PC-3 (cell line): Measurements from ENCODE around the gene PRKAR2B. TPM values are rescaled to one million over a fixed set of nuclear protein-coding genes. Genes with fewer than 3 reads are reported as not detected.

Experiments used
- ATAC-seq: fragments of 200-7000 bp; cut with Tn5 transposase; 2 replicates; pipeline ENCODE4 v1.9.1; 2020; ENCODE audit warnings: mild to moderate bottlenecking, moderate library complexity
- BruUV-seq: library from RNA; stranded (reverse); fragments of 400-500 nt; replicated peaks from 2 replicates; lab custom pipeline; 2021; lab: Mats Ljungman, UMichigan
- CTCF ChIA-PET: fragments of 300-600 bp; sonication (Branson Sonifier 250); formaldehyde crosslinking; loops from one replicate; lab custom pipeline; 2022; ENCODE audit warnings: antibody characterized with exemption; lab: Charles Lee
- POLR2A ChIA-PET: fragments of 300-600 bp; sonication (Branson Sonifier 250); formaldehyde crosslinking; loops from one replicate; lab custom pipeline; 2022; ENCODE audit warnings: antibody characterized with exemption; ENCODE audit not compliant: unreplicated experiment; lab: Charles Lee
- DNase-seq: peaks from one replicate; pipeline ENCODE4 v3.0.0-alpha.2; 2015
- H2AFZ ChIP-seq: fragments of 300-600 bp; sonication (generic); 2 replicates; pipeline ENCODE4 v1.6.0; 2016; ENCODE audit warnings: antibody characterized with exemption, low read length
- H3F3A ChIP-seq: fragments of 300-600 bp; sonication (generic); one replicate; pipeline ENCODE4 v1.6.0; 2017; ENCODE audit warnings: antibody characterized with exemption, low read length, control low read depth, mild to moderate bottlenecking; ENCODE audit not compliant: unreplicated experiment
- H3K27ac ChIP-seq: fragments of 300-600 bp; sonication (generic); 2 replicates; pipeline ENCODE4 v1.5.1; 2016; ENCODE audit warnings: mild to moderate bottlenecking, low read length
- H3K27me3 ChIP-seq: fragments of 300-600 bp; sonication (generic); 2 replicates; pipeline ENCODE4 v1.6.1; 2016; ENCODE audit warnings: low read length, mixed read lengths
- H3K36me3 ChIP-seq: fragments of 300-600 bp; sonication (generic); 2 replicates; pipeline ENCODE4 v1.6.1; 2016; ENCODE audit warnings: low read depth, mixed run types, low read length, mixed read lengths
- H3K4me1 ChIP-seq: fragments of 300-600 bp; sonication (generic); 2 replicates; pipeline ENCODE4 v1.5.1; 2016; ENCODE audit warnings: low read length; ENCODE audit not compliant: insufficient read depth
- H3K4me2 ChIP-seq: fragments of 300-600 bp; sonication (generic); 2 replicates; pipeline ENCODE4 v1.6.0; 2016; ENCODE audit warnings: low read length
- H3K4me3 ChIP-seq: fragments of 300-600 bp; sonication (generic); 2 replicates; pipeline ENCODE4 v1.5.1; 2016; ENCODE audit warnings: mild to moderate bottlenecking, low read length, mixed read lengths
- H3K79me2 ChIP-seq: fragments of 300-600 bp; sonication (generic); 2 replicates; pipeline ENCODE4 v1.6.1; 2017; ENCODE audit warnings: low read length, mixed read lengths
- H3K9ac ChIP-seq: fragments of 300-600 bp; sonication (generic); 2 replicates; pipeline ENCODE4 v1.6.0; 2016; ENCODE audit warnings: mild to moderate bottlenecking, low read length
- H3K9me2 ChIP-seq: fragments of 300-600 bp; sonication (generic); replicated peaks from 2 replicates; pipeline ENCODE4 v1.6.1; 2016; ENCODE audit warnings: mixed run types, low read length, mixed read lengths
- H3K9me3 ChIP-seq: fragments of 300-600 bp; sonication (generic); 2 replicates; pipeline ENCODE4 v1.6.1; 2016; ENCODE audit warnings: low read length, mixed read lengths
- H4K20me1 ChIP-seq: fragments of 300-600 bp; sonication (generic); 2 replicates; pipeline ENCODE4 v1.6.1; 2016; ENCODE audit warnings: low read length, mixed read lengths
- EZH2 ChIP-seq: fragments of 300-600 bp; sonication (generic); IDR thresholded peaks from one replicate; pipeline ENCODE4 v1.6.1; 2017; ENCODE audit warnings: antibody characterized with exemption, mild to moderate bottlenecking, low read length; ENCODE audit not compliant: unreplicated experiment
- EZH2phosphoT487 ChIP-seq: fragments of 300-600 bp; sonication (generic); IDR thresholded peaks from 2 replicates; pipeline ENCODE4 v1.6.1; 2018; ENCODE audit warnings: mild to moderate bottlenecking, antibody characterized with exemption, low read length, borderline replicate concordance
- intact Hi-C: fragments of 100-400 bp; cut with micrococcal nuclease; formaldehyde crosslinking; loops from 2 replicates; pipeline ENCODE4 v1.9.0; 2023
- total RNA-seq: library from RNA; depleted of rRNA; stranded (reverse); fragments of >200 nt; gene quantifications from 2 replicates; pipeline ENCODE4 v1.2.3, GENCODE V29; 2014
- TF ChIP-seq, protein P1 (sequence below): fragments of 300-600 bp; sonication (generic); conservative IDR thresholded peaks from 2 replicates; pipeline ENCODE4 v1.5.1; 2017; ENCODE audit warnings: antibody characterized with exemption, low read depth, mild to moderate bottlenecking, low read length

The PRKAR2B gene
- total RNA-seq, 1 experiment from 2014 or later = 0.29 TPM

DNA sequence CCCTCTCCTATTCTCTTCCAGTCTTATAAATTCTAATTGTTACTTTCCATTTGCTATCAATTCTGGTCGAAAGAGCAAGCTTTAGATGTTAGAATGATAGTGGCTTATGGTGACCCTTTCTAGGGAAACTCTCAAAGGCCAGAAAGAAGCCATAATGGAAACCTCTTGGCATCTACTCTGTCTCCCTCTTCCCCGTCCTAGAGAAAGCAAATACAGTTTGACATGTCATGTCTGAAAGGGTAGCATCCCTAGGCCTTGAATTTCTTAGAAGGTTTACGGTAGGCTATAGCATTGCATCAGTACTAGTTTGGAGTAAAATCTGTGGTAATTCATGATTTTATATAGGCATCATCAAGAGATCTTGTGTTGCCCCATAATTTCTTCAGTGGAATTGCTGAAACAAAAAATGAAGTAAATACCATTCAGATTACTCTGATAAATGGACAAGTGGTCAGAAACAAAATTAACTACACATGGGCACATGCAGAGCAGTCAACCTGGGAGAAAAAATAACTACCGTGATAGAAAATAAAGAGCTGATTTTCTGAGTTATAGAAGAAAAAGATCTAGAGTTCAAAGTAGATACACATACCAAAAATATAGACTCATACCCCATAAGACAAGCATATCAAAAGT, 4.4 kb downstream of the PRKAR2B start:
- intact Hi-C loops = loop anchor here (10.0 kb wide), 1 partner anchor 254 kb away; no protein-coding TSS in a partner anchor
- Histone ChIP-seq H3K9ac (no peak overlapping the region), H3F3A (no peaks in the 10 kb centered on the region), H3K27ac (no peak overlapping the region), H3K4me3 (no peak overlapping the region), H4K20me1 (no peaks in the 10 kb centered on the region), H3K79me2 (no peaks in the 10 kb centered on the region), H3K4me1 (peaks cover 26% of the 10 kb centered on the region), H2AFZ (no peak overlapping the region), H3K36me3 (no peaks in the 10 kb centered on the region), H3K27me3 (peaks cover 46% of the 10 kb centered on the region), H3K9me3 (no peaks in the 10 kb centered on the region), H3K4me2 (no peak overlapping the region), H3K9me2 (no peaks in the 10 kb centered on the region)
- POLR2A ChIA-PET = no interaction called here
- CTCF ChIA-PET = interaction anchor here (0.6 kb wide), 1 partner anchor 88 kb away, joined by 8 read pairs; no protein-coding TSS in a partner anchor
- TF ChIP-seq, protein P1, sequence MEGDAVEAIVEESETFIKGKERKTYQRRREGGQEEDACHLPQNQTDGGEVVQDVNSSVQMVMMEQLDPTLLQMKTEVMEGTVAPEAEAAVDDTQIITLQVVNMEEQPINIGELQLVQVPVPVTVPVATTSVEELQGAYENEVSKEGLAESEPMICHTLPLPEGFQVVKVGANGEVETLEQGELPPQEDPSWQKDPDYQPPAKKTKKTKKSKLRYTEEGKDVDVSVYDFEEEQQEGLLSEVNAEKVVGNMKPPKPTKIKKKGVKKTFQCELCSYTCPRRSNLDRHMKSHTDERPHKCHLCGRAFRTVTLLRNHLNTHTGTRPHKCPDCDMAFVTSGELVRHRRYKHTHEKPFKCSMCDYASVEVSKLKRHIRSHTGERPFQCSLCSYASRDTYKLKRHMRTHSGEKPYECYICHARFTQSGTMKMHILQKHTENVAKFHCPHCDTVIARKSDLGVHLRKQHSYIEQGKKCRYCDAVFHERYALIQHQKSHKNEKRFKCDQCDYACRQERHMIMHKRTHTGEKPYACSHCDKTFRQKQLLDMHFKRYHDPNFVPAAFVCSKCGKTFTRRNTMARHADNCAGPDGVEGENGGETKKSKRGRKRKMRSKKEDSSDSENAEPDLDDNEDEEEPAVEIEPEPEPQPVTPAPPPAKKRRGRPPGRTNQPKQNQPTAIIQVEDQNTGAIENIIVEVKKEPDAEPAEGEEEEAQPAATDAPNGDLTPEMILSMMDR = no peak
- no peak for TF ChIP-seq EZH2phosphoT487
- TF ChIP-seq EZH2 = no peak
- DNase-seq = no peak
- no TSS peak for BruUV-seq
- ATAC-seq = no peak

DNA sequence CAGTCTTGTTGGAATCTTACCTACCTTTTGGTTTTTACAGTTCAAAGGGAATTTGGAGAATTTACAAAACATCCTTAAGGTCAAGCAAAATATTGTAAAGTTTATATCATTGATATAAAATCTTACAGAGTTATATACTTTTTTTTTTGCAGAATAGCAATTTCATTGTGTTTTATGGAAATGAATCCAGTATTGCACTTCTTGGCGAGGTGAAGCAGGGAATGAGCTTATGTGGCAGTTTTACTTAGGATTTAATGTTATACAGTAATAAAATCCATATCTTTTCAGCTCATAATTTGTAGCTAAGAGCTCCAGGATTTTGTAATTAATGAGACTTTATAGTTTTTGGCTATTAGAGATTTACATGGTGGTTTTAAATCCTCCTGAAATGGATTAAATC, 5.0 kb downstream of the PRKAR2B start:
- POLR2A ChIA-PET = no interaction called here
- Histone ChIP-seq H2AFZ (no peak overlapping the region), H3K4me2 (no peak overlapping the region), H3K36me3 (no peaks in the 10 kb centered on the region), H3K9me3 (no peaks in the 10 kb centered on the region), H3K4me3 (no peak overlapping the region), H3K27ac (no peak overlapping the region), H3F3A (no peaks in the 10 kb centered on the region), H3K4me1 (peaks cover 26% of the 10 kb centered on the region), H3K79me2 (no peaks in the 10 kb centered on the region), H3K9me2 (no peaks in the 10 kb centered on the region), H3K27me3 (peaks cover 42% of the 10 kb centered on the region), H4K20me1 (no peaks in the 10 kb centered on the region), H3K9ac (no peak overlapping the region)
- intact Hi-C loops = loop anchor here (10.0 kb wide), 1 partner anchor 255 kb away; no protein-coding TSS in a partner anchor
- CTCF ChIA-PET = interaction anchor here (0.5 to 0.6 kb wide), 2 partner anchors 102 to 481 kb away, joined by 6 to 11 read pairs; no protein-coding TSS in a partner anchor
- ATAC-seq = no peak
- BruUV-seq = no TSS peak
- TF ChIP-seq EZH2phosphoT487 = no peak
- no peak for TF ChIP-seq EZH2
- TF ChIP-seq, protein P1 = no peak
- DNase-seq = no peak

DNA sequence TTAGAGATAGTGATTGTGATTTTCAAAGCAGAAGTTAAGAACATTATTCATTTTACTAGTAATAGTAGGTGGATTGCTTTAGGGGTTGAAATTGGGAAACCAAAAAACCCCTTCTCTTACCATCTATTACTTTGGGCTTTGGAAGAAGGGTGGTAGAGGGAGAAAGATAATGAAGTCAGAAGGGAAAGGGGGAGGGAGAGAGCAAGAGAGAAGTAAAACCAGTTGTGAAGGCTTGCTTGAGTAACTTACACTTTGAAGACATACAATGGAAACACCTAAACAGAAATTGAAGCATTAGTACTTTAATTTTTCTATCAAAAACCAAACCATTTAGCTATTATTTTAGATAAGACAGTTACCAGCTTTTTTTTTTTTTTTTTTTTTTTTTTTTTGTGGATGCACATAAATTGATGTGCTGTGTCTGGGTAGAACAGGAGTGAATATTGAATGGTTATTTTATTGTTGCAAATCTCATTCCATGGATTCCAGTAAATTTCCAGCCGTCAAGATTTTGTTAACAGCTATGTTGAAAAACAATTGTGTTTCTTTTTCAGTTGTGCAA, 5.5 kb downstream of the PRKAR2B start:
- Histone ChIP-seq H3K4me2 (no peak overlapping the region), H3K4me3 (no peak overlapping the region), H3F3A (no peaks in the 10 kb centered on the region), H3K9ac (no peak overlapping the region), H3K79me2 (no peaks in the 10 kb centered on the region), H3K36me3 (no peaks in the 10 kb centered on the region), H4K20me1 (no peaks in the 10 kb centered on the region), H3K27ac (no peak overlapping the region), H2AFZ (no peak overlapping the region), H3K27me3 (peaks cover 40% of the 10 kb centered on the region), H3K4me1 (peaks cover 24% of the 10 kb centered on the region), H3K9me2 (no peaks in the 10 kb centered on the region), H3K9me3 (no peaks in the 10 kb centered on the region)
- no TSS peak for BruUV-seq
- intact Hi-C loops = loop anchor here (10.0 kb wide), 1 partner anchor 255 kb away; no protein-coding TSS in a partner anchor
- POLR2A ChIA-PET = no interaction called here
- DNase-seq (no peak), ATAC-seq (no peak)
- TF ChIP-seq, protein P1 = no peak
- no peak for TF ChIP-seq EZH2phosphoT487
- TF ChIP-seq EZH2 = no peak
- CTCF ChIA-PET = interaction anchor here (0.5 to 0.6 kb wide), 2 partner anchors 103 to 481 kb away, joined by 6 to 11 read pairs; no protein-coding TSS in a partner anchor
